Activated T-cell treated with anti-CD3 and anti-CD28 coated beads, Interleukin-2, amount 50 U/mL, for 1 hour (primary cell): ENCODE measurements around the gene CDNF.
"Not testable (repeated sequence)": the region's sequence is repeated elsewhere in the genome, so short reads cannot be mapped to it uniquely, and the experiment has no call there.

ENCODE experiments used
- DNase-seq: peaks from one replicate; pipeline ENCODE4 v3.0.0-alpha.2; 2020

Gene CDNF

DNA sequence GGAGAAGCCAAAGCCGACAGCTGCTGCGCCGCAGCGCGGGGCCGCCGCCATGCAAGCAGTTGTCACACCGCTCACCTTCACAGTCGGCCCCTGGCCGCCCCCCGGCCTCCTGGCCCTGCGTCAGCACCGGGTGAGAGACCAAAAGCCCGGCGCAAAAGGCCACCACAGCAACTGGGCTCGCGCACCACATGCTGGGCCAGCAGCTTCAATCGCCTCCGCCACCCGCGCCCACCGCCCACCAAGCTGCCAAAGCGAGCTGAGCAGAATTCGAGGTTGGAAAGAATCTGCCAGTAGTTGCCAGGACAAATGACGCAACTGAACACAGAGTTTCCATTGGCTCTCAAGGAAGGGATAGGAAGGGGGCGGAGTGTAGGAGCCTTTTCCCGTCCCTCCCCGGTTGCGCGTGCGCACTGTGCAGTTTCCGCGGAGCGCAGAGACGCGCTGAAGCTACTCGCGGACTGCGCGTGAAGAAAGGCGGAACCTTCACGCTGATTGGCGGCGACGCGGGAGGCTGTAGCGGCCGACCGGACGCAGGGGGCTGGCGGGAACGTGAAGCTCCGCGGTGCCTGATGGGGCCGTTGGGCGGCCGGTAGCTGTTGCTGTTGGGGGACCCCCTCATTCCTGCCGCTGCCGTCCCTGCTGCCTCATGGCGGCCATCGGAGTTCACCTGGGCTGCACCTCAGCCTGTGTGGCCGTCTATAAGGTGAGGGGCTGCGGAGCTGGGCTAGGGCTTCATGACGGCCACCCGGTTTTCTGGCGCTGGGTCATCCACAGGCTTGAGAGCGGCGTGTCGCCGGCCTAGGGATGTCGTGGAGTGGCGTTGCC lies at the start of gene CDNF, which contains the start of the genes HSPA14 and MSANTD7:
TSS of gene CDNF (minus strand) at position 281 of the 825 bp plus-strand sequence. CDS start at position 190, 91 bp downstream.
TSS of gene HSPA14 (plus strand) at position 550 of the 825 bp plus-strand sequence. CDS start at position 647, 97 bp downstream.
TSS of gene MSANTD7 (plus strand) at position 550 of the 825 bp plus-strand sequence. CDS start 3,979 bp downstream, outside the sequence.
- peak; percentile 98 for DNase-seq

DNA sequence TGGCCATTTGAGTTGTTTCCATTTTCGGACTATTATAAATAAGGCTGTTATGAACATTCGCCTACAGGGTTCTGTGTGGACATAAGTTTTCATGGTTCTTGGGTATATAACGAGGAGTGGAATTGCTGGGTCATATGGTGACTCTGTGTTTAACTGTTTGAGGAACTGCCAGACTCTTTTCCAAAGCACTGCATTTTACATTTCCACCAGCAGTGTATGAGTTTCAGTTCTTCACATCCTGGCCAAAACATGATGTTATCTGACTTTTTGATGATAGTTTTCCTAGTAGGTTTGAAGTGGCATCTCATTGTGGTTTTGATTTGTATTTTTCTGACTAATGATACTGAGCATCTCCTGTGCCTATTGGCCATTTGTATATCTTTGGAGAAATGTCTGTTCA lies 46.2 kb upstream of the CDNF start:
- no peak for DNase-seq

DNA sequence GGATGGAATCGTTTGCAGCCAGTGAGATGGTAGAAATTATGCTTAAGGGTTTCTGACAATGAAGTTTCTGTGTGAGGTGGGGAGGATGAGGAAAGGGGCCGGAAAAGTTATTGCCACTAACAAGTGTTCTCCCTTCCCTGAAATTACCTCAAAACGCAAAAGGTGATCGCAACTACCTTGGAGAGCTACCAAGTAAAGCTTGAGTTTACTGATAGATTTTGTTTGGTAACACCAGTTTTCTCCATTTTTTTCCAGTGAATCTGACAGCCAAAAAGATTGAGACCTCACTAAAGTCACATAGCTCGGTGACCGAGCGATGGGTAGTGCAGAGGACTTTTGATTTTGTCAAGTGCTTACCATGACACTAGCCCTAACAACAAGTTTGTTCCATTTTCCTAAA lies 42.4 kb upstream of the CDNF start:
- DNase-seq = no peak

DNA sequence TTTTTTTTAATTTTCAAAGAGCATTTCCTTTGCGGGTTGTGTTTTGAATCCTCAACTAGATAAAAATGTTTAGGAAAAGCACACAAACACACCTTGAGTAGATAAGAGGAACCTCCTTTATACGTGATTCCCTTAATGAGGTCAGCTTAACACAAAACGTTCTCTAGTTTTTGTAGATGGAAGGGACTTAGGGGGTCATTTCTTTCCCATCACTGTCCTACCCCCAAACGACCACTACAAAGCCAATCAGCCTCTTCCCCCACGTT lies 42.0 kb upstream of the CDNF start:
- no peak for DNase-seq

DNA sequence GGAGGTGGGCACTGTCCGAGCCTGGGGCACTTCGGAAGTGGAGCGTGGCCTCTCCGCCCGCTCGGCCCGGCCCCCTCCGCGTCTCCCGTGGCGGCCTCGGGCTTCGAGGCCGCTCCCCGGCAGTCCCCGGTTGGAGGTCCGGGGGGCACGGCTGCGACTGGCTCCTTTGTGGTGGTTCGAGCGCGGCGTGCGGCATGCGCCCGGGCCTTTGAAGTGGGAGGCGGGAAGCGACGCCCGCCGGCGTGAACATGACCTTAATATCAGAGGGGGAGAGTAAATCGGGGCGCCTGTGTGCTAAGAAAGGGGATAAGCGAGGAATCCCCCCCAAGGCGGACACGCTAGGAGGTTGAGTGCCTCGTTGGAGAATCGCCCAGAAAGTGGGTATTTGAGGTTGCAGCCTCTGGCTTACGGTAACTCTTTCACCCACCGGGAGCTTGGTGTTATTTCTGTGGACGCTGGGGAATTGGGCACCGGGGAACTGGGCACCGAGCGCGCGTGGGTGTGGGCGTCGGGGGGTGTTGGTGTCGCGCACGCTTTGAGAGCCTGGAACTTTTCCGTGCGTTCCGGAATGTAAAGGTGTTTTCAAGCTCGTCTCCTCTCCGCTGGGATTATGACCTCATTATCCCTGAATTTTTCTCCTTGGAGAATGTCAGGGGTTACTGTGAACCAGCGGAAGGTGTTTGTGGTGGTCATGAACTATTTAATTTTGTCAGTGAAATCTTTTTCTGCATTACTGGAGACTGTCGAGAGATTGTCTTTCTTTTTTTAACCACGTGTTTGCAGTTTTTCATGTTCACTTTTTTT lies 41.5 kb upstream of the CDNF start:
- no peak for DNase-seq

DNA sequence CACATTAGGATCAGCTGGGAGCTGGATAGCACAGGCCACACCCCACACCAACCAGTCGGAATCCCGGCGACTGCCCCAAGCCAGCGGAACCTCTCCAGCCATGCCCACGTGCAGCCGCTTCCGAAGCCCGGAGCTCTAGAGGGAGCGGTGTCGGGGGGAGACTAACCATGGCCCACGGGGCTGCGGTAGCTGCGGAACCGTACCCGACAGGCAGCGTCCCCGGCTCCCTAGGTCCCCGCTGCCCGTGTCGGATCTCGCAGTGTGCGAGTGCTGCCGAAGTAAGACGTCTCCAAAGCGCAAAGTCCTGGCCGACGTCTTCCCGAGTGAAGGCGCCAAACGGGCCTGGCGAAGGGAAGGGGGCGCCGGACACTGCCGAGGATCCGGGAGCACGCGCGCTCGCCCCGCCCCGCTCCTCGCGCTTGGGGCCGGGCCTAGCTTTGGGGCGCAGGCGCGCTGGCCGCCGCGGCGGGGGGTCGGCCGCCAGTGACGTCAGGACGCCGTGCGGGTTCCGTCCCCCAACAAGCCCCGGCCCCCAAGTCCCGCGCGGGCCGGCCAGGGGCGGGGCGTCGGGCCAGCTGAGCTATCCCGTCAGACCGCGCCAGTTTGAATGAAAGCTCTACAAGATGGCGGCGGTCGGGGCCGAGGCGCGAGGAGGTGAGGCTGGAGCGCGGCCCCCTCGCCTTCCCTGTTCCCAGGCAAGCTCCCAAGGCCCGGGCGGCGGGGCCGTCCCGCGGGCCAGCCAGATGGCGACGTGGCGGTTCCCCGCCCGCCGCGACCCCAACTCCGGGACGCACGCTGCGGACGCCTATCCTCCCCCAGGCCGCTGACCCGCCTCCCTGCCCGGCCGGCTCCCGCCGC lies 40.7 kb upstream of the CDNF start, which contains the start of gene SUV39H2:
TSS of gene SUV39H2 (plus strand) at position 601 of the 858 bp plus-strand sequence. CDS start at position 624, 23 bp downstream.
- DNase-seq = peak; percentile 94

DNA sequence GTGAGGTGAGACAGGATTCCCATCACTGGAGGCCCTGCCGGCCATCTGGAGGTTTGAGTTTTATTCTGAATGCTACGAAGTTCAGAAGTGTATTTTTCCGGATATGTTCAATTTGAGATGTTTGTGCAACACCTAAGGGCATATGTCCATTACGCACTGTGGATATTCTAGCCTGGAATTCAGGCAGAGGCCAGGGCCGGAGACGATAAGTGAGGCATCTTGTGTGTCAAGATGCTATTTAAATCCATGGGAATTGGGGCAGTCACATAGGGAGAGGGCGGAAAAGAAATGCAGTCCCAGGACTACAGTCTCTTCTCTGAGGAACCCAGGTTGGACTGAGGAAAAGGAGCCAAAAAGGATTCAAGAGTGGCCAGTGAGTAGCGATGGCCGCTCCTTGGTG lies 38.9 kb upstream of the CDNF start:
- DNase-seq = no peak

DNA sequence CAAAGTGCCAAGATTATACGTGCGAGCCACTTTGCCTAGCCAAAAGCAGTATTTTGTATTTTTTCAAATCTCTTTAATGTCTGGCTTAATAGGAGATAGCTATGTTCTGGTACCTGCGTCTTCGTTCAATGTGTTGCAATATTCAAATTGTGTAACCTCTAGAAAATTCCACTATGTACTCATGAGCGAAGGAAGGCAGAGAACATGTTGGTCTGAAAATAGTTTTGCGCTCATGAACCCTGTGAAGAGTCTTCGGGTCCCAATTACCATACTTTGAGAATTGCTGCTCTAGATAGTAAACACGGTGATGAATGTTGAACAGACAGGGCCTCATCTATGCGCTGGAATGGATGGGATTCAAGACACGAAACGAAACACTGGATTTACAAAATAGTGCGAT lies 38.1 kb upstream of the CDNF start:
- DNase-seq = no peak

DNA sequence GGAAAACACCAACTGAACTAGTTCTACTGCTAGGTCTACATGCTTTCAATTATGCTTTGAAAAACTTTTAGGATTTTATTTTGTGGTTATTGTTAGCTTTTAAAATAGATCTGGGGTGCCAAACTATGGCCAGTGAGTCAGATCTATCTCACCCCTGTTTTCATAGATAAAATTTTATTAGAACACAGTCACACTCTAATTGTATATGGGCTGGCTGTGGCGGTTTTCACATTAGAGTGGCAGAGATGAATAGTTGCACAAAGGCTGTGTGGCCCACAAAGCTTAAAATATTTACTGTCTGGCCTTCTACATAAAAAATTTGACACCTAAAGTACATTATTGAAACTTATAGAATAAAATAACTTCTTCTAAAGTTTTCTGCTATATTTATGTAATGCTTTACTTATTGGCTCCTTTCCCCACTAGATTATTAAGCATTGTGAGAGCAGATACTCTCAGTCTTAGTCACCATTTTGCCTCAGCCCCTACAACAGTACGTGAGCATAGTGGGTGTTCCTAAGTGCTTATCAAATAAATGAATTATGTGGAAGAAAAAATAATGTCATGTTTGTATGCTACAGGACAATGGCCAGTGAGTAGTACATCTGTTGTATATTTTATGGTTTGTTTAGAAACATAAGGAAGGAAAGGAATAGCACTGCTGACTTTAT lies 35.4 kb upstream of the CDNF start:
- DNase-seq = no peak

DNA sequence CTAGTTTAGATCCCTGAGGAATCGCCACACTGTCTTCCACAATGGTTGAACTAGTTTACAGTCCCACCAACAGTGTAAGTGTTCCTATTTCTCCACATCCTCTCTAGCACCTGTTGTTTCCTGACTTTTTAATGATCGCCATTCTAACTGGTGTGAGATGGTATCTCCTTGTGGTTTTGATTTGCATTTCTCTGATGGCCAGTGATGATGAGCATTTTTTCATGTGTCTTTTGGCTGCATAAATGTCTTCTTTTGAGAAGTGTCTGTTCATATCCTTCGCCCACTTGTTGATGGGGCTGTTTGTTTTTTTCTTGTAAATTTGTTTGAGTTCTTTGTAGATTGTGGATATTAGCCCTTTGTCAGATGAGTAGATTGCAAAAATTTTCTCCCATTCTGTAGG lies 27.0 kb upstream of the CDNF start:
- DNase-seq = not testable (repeated sequence)

DNA sequence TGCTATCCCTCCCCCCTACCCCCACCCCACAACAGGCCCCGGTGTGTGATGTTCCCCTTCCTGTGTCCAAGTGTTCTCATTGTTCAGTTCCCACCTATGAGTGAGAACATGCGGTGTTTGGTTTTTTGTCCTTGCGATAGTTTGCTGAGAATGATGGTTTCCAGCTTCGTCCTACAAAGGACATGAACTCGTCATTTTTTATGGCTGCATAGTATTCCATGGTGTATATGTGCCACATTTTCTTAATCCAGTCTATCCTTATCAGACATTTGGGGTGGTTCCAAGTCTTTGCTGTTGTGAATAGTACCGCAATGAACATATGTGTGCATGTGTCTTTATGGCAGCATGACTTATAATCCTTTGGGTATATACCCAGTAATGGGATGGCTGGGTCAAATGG lies 26.6 kb upstream of the CDNF start:
- not testable (repeated sequence) for DNase-seq

DNA sequence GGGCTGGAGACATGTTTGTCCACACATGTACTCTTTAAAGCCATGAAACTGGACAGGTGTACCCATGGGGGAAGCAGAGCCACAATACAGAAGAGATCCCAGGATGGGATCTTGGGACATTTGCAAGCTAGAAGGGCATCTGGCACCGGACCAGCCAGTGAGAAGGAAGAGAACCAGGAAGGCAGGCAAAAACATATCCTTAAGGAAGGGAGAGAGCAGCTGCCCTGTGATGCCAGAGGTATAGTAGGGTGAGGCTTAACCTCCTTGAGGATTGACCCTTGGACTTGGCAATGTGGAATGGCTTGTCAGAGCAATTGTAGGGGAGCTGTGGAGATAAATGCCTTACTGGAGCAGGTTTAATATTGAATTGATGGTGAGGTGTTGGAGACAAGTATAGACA lies 23.0 kb upstream of the CDNF start:
- no peak for DNase-seq

DNA sequence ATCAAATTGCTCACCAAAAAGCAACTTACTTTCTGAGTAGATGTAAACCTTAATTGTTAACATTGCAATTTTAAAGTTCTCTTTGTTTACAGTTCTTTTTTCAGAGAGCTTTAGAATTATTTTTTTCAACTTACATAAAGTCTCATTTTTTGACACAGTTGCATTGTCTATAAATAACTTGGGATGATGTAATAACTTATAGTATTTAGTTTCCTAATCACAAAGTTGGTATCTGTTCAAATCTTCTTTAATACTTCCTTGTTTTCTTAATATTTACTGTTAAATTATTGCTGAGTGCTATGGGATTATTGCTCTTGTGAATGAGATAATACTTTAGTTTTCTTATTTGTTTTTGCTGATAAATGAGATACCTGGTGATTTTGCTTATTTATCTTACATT lies 21.9 kb upstream of the CDNF start:
- DNase-seq = no peak

DNA sequence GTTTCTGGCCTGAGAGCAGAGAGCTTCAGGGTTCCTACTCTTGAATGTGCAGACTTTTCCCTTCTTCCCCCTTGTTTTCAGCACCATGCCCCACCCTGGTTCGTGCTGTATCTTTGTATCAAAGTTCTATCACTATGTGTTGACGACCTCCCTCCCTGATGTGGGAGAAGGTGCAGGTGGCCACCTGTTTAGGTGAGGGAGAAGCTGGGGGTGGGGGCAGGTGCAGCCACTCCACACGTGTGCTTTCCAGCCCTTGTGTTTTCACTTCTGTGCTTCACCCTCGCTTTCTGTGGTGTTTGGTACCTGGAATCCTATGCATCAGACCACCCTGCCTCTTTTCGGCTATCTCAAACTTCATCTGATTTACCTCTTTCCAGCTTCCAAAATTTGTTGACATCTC lies 21.2 kb upstream of the CDNF start:
- DNase-seq = no peak

DNA sequence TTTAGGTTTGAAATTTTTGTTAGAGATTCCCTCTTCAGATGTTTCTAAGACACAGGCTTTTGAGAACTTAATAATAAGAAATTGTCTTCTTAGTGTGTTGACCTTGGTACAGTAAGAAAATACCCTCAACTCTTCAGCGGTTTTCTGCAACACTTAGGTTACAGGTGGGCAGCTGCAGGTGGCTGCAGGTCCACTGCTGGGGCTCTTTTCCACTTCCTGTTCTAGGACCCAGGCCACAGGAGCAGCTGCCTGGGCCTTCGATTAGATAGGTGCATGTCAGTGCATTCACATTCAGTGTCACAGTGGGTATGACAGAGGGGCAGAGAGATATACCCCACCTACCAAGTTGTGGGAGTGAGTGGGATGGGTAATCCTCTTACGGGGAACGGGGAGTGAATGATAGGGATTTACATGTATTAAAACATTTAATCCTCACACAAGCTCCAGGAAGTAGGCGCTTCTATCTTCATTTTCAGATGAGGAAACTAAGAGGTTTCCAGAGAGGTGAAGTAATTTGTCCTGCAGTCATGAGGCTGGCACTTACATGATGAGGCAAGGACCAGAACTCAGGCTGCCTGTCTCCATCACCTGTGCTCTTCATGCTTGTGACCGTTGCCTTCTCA lies 20.6 kb upstream of the CDNF start:
- no peak for DNase-seq

DNA sequence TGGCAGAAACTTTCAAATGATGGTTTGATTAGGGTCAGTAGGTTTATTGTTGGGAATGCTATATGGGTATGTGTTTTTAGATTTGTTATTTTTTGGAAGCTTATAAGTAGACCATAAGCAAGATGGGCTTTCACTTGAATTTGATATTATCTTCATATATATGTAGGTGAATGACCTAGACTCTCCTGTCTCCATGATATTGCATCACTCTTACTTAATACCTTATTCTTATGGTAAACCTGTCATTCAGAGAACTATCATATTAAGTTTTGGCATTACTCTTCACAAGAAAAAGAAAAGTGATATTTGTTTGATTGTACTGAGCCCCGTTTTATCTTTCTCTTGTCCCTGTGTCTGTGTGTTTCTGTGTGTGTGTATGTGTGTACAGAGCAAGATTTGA lies 17.6 kb upstream of the CDNF start:
- DNase-seq = no peak

DNA sequence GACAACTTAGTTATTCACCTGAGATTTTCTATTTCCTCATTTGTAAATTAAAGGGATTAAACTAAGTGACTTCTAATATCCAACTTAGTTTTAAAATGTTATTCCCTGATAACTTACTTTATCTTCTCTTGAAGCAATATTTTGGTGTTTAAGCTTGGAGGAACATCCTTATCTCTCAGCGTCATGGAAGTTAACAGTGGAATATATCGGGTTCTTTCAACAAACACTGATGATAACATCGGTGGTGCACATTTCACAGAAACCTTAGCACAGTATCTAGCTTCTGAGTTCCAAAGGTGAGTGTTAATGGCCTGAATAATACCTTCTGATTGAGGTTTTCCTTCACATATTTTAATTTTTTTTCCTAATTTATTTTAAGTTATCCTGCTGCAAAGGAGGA lies 14.4 kb upstream of the CDNF start:
- no peak for DNase-seq

DNA sequence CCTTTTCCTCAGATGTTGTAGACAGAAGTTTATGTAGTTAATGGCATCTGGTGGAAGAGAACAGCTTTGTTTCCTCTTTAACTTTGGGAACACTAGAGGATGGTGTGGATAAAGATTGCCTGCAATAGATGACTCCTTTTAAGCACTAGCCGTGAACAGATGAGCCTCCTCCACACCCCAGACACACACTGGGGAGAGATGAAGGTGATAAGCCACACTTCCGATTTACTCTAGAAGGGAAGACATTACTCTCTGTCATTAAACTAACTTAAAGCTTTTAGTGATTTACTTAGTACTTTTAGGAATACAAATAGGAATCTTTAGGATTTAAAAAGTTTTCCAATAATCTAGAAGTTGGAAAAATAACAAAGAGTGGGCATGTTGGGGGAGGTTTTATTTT lies 7.1 kb upstream of the CDNF start:
- DNase-seq = no peak

DNA sequence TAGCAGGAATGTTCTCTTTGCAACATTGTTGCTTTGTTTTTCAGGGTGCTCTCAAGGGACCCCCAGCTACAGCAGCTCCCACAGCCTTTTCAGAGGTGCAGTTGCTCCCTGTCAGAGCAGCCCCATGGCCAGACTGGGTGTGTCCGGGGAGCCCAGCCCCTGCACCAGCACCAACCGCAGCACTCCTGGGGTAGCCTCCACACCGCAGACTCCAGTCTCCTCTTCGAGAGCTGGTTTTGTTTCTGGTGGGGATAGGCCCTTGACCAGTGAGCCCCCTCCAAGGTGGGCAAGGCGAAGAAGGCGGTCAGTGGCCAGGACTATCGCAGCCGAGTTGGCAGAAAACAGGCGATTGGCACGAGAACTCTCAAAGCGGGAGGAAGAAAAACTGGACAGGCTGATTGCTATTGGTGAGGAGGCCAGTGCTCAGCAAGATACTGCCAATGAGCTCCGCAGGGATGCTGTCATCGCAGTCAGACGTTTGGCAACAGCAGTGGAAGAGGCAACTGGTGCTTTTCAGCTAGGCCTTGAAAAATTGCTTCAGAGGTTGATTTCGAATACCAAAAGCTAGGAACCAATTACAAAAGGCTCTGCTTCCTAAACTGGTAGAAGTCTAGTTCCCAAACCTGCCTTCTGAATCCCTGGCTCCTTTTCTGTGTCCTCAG lies 5.6 kb upstream of the CDNF start:
- no peak for DNase-seq

DNA sequence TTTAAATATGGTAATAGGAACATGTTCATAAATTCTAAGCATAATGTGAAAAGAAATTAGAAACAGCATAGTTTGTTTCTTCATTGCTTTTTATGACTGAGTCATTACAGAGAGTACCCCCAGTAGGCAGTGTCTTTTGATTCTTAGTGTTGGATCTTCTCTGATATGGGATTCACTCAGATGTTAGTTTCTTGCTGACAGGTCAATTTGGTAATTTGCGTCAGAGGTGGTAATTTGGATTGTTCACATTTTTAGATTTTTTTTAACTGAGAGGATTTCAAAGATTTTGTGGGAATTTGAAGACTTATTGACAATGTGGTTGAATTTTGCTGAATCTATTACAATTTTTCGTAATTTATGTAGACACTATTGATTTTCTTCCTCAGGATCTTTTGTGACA lies 2.3 kb upstream of the CDNF start:
- no peak for DNase-seq

DNA sequence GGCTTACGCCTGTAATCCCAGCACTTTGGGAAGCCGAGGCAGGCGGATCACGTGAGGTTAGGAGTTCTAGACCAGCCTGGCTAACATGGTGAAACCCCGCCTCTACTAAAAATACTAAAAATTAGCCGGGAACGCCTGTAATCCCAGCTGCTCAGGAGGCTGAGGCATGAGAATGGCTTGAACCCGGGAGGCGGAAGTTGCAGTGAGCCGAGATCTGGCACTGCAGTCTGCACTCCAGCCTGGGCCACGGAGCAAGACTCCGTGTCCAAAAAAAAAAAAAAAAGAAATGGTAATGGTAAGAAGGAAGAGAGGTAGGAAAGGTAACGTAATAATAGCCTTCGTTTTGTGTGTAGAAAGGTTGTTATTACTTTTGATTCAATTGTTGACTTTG lies 1.5 kb upstream of the CDNF start:
- no peak for DNase-seq
